BE2C (cell line): ENCODE measurements around the gene PODXL.
"Not testable (repeated sequence)": the region's sequence is repeated elsewhere in the genome, so short reads cannot be mapped to it uniquely, and the experiment has no call there.

ENCODE experiments used
- DNase-seq: peaks from one replicate; pipeline ENCODE4 v3.0.0-alpha.2; 2020
- H3K27me3 ChIP-seq: fragments of 250-450 bp; sonication (Bioruptor Pico); 2 replicates; pipeline ENCODE4 v1.5.1; 2020; ENCODE audit warnings: mild to moderate bottlenecking
- H3K36me3 ChIP-seq: fragments of 250-450 bp; sonication (Bioruptor Pico); 2 replicates; pipeline ENCODE4 v1.5.1; 2020; ENCODE audit warnings: mild to moderate bottlenecking
- H3K4me1 ChIP-seq: fragments of 250-450 bp; sonication (Bioruptor Pico); 2 replicates; pipeline ENCODE4 v1.5.1; 2020
- H3K4me3 ChIP-seq: 2 replicates; pipeline ENCODE4 v1.5.1; 2011; ENCODE audit warnings: low read depth, low read length
- H3K9me3 ChIP-seq: fragments of 250-450 bp; sonication (Bioruptor Pico); 2 replicates; pipeline ENCODE4 v1.5.1; 2020
- TF ChIP-seq, protein P1 (sequence below): IDR thresholded peaks from 2 replicates; pipeline ENCODE4 v1.5.1; 2012; ENCODE audit warnings: mild to moderate bottlenecking, low read depth, low read length

Gene PODXL

DNA sequence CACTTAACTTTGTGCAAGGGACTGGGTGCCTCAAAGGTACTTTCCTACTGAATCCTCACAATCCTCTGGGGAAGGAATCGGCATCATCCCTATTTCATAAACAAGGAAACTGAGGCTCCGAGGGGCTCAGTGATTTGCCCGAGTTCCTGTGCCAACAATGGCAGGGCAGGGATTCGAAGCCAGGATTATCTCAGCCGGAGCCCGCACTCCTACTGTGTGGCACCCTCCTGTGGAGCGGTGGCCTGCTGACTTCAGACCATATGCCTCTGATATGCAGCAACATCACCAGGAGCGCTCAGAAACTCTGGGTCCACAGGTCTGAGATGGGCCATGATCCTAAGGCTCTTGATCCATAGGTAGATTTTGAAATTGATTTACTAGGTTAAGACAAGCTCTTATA, 46.6 kb downstream of the PODXL start:
- peaks cover 4% of the 10 kb centered on the region for H3K4me1 ChIP-seq
- TF ChIP-seq, protein P1, sequence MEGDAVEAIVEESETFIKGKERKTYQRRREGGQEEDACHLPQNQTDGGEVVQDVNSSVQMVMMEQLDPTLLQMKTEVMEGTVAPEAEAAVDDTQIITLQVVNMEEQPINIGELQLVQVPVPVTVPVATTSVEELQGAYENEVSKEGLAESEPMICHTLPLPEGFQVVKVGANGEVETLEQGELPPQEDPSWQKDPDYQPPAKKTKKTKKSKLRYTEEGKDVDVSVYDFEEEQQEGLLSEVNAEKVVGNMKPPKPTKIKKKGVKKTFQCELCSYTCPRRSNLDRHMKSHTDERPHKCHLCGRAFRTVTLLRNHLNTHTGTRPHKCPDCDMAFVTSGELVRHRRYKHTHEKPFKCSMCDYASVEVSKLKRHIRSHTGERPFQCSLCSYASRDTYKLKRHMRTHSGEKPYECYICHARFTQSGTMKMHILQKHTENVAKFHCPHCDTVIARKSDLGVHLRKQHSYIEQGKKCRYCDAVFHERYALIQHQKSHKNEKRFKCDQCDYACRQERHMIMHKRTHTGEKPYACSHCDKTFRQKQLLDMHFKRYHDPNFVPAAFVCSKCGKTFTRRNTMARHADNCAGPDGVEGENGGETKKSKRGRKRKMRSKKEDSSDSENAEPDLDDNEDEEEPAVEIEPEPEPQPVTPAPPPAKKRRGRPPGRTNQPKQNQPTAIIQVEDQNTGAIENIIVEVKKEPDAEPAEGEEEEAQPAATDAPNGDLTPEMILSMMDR = no peak
- no peaks in the 10 kb centered on the region for H3K9me3 ChIP-seq
- no peaks in the 10 kb centered on the region for H3K36me3 ChIP-seq
- no peak overlapping the region for H3K4me3 ChIP-seq
- no peaks in the 10 kb centered on the region for H3K27me3 ChIP-seq
- DNase-seq = no peak

DNA sequence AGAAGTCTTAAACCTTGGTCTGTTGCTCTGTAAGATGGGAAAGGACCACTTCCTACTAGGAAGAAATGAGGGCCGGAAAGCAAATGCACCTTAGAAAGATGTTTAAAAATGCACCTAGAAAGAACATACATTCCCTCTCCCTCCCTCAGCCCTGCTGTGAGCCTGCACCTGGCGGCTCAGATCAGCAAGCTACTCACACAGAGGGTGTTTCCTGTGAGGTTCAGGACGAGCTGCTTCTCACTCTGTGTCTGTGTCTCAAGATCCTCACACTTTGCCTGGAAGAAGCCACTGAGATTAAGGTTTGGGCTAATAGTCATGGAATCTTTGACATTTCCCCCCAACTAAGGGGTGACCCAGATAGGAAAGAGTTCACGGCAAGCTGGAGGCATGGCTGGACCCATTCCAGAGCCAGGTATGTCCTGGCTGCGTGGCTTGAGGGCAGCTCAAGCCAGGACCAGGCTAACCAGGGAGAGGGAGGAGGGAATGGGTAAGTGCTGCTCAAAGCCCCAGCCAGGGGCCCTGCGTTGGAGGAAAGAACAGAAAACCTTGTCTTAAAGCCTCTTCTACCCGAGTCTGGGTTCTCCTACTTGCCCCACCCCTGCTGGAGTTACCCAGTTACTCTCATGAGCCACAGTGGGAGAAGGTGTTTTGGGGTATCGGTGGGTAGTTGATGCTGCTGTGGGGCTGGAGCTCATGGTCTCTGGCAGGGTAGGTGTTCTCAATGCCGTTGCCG, 47.5 kb downstream of the PODXL start:
- TF ChIP-seq, protein P1 = no peak
- Histone ChIP-seq H3K36me3 (no peaks in the 10 kb centered on the region), H3K4me1 (peaks cover 4% of the 10 kb centered on the region), H3K27me3 (no peaks in the 10 kb centered on the region), H3K4me3 (no peak overlapping the region), H3K9me3 (no peaks in the 10 kb centered on the region)
- no peak for DNase-seq

DNA sequence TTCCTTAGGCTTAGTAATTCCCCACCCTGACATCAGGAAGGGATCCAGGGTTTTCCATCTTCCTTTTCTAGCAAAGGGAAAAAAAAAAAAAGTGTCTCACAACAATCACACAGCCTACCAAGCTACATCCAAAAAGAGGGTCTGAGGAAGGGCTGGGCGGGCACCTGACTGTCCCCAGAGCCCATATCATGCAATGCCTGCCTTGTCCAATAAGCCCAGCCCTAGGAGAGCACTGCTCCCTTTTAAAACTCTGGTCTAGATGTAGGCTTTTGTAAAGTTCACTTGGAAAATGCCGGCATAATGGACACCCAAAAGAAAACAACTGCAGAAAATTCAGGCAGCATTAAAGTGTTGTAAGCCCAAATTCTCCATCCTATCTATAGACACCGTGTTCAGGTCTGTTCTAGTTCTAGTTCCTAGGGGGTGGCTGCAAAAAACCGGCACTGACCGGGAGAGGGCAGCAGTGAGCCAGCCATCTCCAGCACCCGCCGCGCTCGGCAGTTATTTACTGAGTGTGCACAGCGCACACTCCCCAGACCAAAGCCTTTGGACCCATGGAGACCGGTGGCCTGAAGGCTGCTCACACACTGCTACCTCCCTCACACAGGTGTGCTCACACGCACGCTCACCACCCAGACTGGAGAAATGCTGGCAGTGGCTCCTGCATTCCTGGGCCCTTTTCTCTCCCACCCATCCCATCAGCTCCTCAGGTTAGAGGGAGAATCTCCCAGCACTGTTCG, 48.7 kb downstream of the PODXL start:
- Histone ChIP-seq H3K4me1 (peaks cover 7% of the 10 kb centered on the region), H3K4me3 (no peak overlapping the region), H3K9me3 (no peaks in the 10 kb centered on the region), H3K36me3 (no peaks in the 10 kb centered on the region), H3K27me3 (no peaks in the 10 kb centered on the region)
- TF ChIP-seq, protein P1 = peak; percentile 94
- DNase-seq = peak; percentile 88

DNA sequence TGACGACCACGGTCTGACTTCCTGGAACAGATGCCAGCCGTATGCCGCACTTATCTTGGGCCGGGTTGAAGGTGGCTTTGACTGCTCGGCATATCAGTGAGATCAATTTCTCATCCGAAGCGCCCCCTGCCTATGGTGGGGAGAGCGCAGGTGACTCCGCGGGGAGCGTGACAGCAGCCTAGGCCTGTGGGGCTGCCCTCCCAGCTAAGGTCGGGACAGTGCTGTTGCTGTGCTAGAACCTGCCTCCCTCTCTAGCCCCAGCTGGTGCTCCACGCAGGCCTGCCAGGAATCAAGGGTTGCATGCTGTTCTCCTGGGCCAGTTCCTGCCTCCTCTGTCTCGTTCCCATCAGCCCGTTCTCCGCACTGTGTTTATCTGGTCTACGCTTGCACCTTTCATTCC, 49.8 kb downstream of the PODXL start:
- Histone ChIP-seq H3K36me3 (no peaks in the 10 kb centered on the region), H3K27me3 (no peaks in the 10 kb centered on the region)

DNA sequence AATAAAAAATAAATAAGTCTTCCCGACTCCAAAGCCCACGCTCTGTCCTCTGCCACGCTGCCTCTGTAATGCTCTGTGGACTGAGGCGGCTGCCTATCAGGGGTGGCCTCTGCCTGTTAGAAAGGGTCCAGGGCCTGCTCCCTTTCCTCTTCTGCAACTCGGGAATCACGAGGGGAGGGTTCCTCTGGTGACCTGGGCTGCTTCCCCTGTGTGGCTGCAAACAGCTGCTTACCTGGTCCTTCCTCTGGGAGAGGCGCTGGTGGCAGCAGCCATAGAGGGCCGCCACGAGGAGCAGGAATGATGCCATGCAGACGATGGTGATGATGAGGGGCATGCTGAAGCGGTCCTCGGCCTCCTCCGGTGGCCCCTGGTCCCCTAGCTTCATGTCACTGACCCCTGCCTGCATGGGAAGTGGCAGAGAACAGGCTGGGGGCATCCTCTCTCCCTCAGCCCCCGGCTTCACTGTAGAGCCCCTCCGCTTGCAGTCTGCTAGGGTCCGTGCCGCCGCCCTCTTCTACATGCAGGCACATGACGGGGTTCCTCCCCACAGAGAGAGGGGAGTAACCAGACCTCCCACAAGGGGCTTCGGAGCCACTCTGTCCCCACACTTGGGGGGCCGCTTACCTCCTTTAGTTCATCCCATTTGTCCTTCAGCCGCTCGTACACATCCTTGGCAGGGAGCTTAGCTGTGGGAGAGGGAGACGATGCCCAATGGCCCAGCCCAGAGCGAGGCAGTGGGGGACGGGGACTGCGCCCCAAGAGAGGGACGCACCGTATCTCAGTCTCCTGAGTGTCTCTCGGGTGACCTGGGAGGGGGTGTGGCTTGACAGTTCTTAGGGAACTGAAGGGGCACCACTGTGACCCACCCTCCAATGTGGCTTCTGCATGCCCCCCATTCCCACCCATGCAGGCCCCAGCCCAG, 50.5 kb downstream of the PODXL start:
- H3K36me3 ChIP-seq = no peaks in the 10 kb centered on the region
- TF ChIP-seq, protein P1 = no peak
- H3K27me3 ChIP-seq = no peaks in the 10 kb centered on the region
- no peaks in the 10 kb centered on the region for H3K9me3 ChIP-seq
- peaks cover 10% of the 10 kb centered on the region for H3K4me1 ChIP-seq
- no peak overlapping the region for H3K4me3 ChIP-seq
- no peak for DNase-seq

More for the DNA sequence above, 49.8 kb downstream of the PODXL start:
- Histone ChIP-seq H3K4me1 (peaks cover 10% of the 10 kb centered on the region), H3K9me3 (no peaks in the 10 kb centered on the region), H3K4me3 (no peak overlapping the region)
- DNase-seq = peak; percentile 46
- TF ChIP-seq, protein P1 = peak; percentile 32

DNA sequence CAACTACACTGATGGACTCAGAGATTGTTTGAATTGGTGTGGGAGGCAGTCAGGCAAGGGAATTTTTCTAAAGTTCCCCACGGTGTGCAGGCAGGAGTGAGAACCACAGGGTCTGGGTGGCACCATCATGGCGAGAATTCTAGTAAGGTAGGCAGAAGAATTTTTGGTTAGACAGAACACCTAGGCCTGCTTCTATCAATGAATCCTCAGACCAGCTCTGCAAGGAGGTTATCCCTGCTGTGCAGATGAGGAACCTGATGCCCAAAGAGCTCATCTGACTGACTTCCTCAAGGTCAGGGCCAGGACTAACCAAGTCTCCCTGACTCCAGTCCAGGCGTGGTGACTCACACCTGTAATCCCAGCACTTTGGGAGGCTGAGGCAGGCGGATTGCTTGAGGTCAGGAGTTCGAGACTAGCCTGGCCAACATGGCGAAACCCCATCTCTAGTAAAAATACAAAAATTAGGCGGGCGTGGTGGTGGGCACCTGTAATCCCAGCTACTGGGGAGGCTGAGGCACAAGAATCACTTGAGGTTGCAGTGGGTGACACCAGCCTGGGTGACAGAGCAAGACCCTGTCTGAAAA, 51.3 kb downstream of the PODXL start:
- not testable (repeated sequence) for H3K36me3 ChIP-seq, DNase-seq, H3K9me3 ChIP-seq, H3K27me3 ChIP-seq, H3K4me3 ChIP-seq
- H3K4me1 ChIP-seq = peaks cover 10% of the 10 kb centered on the region
